HepG2 (cell line): ENCODE measurements around the gene SNAPIN. TPM values are rescaled to one million over a fixed set of nuclear protein-coding genes. Genes with fewer than 3 reads are reported as not detected.

Experiments
- BHLHE40 ChIP-seq: IDR thresholded peaks from 2 replicates; pipeline ENCODE4 v1.6.1; 2011; ENCODE audit warnings: low read length, improper control_type of control experiment
- HMG20A ChIP-seq: IDR thresholded peaks from 2 replicates; pipeline ENCODE4 v1.6.1; 2016; ENCODE audit warnings: borderline replicate concordance
- MBNL3 ChIP-seq: fragments of 250-450 bp; sonication (Bioruptor Pico); conservative IDR thresholded peaks from 2 replicates; pipeline ENCODE4 v1.8.0; 2022; ENCODE audit warnings: mild to moderate bottlenecking, inconsistent platforms
- NR1H2 ChIP-seq: sonication (generic); formaldehyde crosslinking; IDR thresholded peaks from 2 replicates; pipeline ENCODE4 v1.8.1; 2022; ENCODE audit warnings: low read depth, missing genetic modification reagents, borderline replicate concordance
- NRL ChIP-seq: sonication (generic); formaldehyde crosslinking; IDR thresholded peaks from 2 replicates; pipeline ENCODE4 v1.5.0; 2020; ENCODE audit warnings: missing genetic modification reagents, mild to moderate bottlenecking, moderate library complexity, borderline replicate concordance
- SMAD1 ChIP-seq: sonication (generic); formaldehyde crosslinking; IDR thresholded peaks from 2 replicates; pipeline ENCODE4 v1.4.0; 2020; ENCODE audit warnings: missing genetic modification reagents, low read depth, mild to moderate bottlenecking, borderline replicate concordance
- SRSF9 ChIP-seq: fragments of 200-400 bp; formaldehyde crosslinking; IDR thresholded peaks from 2 replicates; pipeline ENCODE4 v1.6.1; 2018; ENCODE audit warnings: borderline replicate concordance, mild to moderate bottlenecking, low read depth, low read length; ENCODE audit not compliant: insufficient read depth, poor library complexity, severe bottlenecking
- TCF7L2 ChIP-seq: IDR thresholded peaks from 2 replicates; pipeline ENCODE4 v1.6.1; 2011; ENCODE audit warnings: mild to moderate bottlenecking, low read depth, low read length, moderate library complexity
- ZKSCAN1 ChIP-seq: fragments of 150-350 bp; IDR thresholded peaks from 2 replicates; pipeline ENCODE4 v1.6.1; 2014; ENCODE audit warnings: low read length
- ZMAT3 ChIP-seq: sonication (generic); formaldehyde crosslinking; conservative IDR thresholded peaks from 2 replicates; pipeline ENCODE4 v1.7.0; 2021; ENCODE audit warnings: missing genetic modification reagents
- ZNF3 ChIP-seq: IDR thresholded peaks from 2 replicates; pipeline ENCODE4 v1.7.0; 2017; ENCODE audit warnings: inconsistent platforms
- ZNF496 ChIP-seq: sonication (generic); formaldehyde crosslinking; IDR thresholded peaks from 2 replicates; pipeline ENCODE4 v1.8.1; 2023; ENCODE audit warnings: mild to moderate bottlenecking, moderate library complexity, missing genetic modification reagents; ENCODE audit not compliant: insufficient replicate concordance
- ZNF883 ChIP-seq: sonication (generic); formaldehyde crosslinking; IDR thresholded peaks from 2 replicates; pipeline ENCODE4 v1.5.1; 2020; ENCODE audit warnings: mild to moderate bottlenecking, missing genetic modification reagents; ENCODE audit errors: not compliant biosample characterization
- polyA plus RNA-seq, 8 experiments: library from polyadenylated mRNA; depleted of rRNA in 3 of 8; stranded (reverse) in 7 of 8; unstranded in 1 of 8; fragments of >200 nt; fragmentation: Illumina TruSeq in 4 of 8; extraction: Trizol in 4 of 8; gene quantifications; 2 replicates each; pipeline versions ENCODE4 v1.2.1 to v1.2.3, GENCODE V29; 2011 to 2016; ENCODE audit warnings: low read depth in 4 of 8, missing spikeins in 1 of 8, mixed read lengths in 1 of 8; ENCODE audit not compliant: insufficient read depth in 1 of 8
- total RNA-seq, 5 experiments: library from RNA; depleted of rRNA; stranded (reverse); fragments of >200 nt; fragmentation: Illumina TruSeq; extraction: Trizol; gene quantifications; 2 replicates each; pipeline ENCODE4 v1.2.3, GENCODE V29; 2016; ENCODE audit warnings: low read depth in 1 of 5
- TF ChIP-seq, protein P1 (sequence below): sonication (generic); formaldehyde crosslinking; IDR thresholded peaks from 2 replicates; pipeline ENCODE4 v1.4.0; 2020; ENCODE audit warnings: mild to moderate bottlenecking, missing genetic modification reagents
- TF ChIP-seq, protein P2 (sequence below): sonication (generic); formaldehyde crosslinking; IDR thresholded peaks from 2 replicates; pipeline ENCODE4 v1.5.0; 2020; ENCODE audit warnings: missing genetic modification reagents, mild to moderate bottlenecking, borderline replicate concordance
- TF ChIP-seq, protein P3 (sequence below): sonication (generic); formaldehyde crosslinking; IDR thresholded peaks from 2 replicates; pipeline ENCODE4 v1.4.0; 2020; ENCODE audit warnings: missing genetic modification reagents

Gene SNAPIN
- total and polyA plus RNA-seq, 2 of the 13 experiments (the other 11 are each of a cell fraction or from before 2014, with no cell fraction given) = 23.9 to 25.7 TPM

DNA sequence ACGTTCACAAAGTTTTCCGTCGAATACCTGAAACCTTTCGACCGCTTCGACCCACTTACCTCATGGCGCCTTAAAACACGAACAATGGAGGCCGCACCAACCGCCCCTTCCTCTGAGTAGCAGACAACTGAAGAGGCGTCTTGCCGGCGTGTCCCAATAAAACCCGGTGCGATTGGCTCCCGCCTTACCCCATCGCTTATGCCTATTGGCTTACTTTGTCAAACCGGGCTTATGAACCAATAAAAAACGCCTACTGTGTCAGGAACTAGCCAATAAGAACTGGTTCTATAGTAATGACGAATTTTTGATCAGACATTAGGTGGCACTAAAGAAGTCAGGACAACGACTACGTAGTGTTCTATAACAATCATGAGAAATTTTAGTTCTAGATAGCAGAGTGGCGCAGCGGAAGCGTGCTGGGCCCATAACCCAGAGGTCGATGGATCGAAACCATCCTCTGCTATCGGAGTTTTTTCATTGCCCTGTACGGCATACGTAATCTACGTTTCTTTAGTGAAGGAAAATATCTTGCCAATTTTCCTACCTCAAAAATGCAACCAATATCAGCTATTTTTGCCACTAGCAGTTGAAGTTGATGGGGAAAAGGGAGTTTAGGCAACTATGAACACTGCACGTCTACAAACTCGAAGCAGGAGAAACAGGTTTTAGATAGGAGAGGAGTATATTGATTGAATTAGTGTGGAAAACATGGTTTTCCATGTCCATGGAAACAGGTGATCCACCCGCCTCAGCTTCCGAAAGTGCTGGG is 12.5 kb downstream of the SNAPIN start, which contains the start of gene ILF2 (continued):
- TF ChIP-seq, protein P1, sequence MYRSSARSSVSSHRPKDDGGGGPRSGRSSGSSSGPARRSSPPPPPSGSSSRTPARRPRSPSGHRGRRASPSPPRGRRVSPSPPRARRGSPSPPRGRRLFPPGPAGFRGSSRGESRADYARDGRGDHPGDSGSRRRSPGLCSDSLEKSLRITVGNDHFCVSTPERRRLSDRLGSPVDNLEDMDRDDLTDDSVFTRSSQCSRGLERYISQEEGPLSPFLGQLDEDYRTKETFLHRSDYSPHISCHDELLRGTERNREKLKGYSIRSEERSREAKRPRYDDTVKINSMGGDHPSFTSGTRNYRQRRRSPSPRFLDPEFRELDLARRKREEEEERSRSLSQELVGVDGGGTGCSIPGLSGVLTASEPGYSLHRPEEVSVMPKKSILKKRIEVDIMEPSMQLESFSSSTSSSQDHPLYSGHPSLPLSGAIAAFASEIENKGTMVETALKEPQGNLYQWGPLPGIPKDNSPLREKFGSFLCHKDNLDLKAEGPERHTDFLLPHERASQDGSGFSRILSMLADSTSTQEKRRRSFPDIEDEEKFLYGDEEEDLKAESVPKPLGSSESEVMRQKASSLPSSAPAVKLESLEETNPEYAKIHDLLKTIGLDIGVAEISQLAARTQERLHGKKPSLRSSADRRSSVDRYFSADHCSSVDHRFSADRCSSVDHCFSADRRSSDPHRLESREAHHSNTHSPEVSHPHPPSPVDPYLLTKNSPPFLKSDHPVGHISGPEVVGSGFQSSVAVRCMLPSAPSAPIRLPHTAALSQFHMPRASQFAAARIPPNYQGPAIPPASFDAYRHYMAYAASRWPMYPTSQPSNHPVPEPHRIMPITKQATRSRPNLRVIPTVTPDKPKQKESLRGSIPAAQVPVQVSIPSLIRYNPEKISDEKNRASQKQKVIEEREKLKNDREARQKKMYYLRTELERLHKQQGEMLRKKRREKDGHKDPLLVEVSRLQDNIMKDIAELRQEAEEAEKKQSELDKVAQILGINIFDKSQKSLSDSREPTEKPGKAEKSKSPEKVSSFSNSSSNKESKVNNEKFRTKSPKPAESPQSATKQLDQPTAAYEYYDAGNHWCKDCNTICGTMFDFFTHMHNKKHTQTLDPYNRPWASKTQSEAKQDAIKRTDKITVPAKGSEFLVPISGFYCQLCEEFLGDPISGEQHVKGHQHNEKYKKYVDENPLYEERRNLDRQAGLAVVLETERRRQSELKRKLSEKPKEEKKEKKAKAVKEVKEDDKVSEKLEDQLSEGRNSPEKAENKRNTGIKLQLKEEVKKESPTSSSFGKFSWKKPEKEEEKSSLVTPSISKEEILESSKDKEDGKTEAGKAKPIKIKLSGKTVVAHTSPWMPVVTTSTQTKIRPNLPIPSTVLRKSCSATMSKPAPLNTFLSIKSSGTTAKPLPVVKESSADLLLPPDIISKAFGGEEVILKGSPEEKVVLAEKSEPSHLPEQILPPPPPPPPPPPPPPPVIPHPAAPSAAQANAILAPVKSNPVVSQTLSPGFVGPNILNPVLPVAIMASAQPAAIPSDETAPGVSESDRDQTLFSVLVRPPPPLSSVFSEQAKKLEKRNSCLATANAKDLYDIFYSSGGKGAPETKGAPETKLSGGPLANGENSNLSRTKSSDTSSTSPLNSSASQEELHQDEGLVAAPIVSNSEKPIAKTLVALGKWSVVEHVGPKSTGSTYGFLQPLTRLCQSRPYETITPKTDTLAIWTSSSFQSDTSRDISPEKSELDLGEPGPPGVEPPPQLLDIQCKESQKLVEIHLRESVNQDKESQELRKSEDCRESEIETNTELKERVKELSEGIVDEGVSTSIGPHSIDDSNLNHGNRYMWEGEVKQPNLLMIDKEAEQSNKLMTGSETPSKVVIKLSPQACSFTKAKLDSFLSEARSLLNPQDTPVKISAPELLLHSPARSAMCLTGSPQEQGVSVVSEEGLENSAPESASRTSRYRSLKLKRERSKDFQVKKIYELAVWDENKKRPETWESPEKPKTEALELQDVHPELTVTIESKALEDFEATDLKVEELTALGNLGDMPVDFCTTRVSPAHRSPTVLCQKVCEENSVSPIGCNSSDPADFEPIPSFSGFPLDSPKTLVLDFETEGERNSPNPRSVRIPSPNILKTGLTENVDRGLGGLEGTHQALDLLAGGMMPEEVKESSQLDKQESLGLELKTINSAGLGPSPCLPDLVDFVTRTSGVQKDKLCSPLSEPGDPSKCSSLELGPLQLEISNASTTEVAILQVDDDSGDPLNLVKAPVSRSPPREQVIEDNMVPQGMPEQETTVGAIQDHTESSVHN (CRISPR knock-in tag) = no peak
- TF ChIP-seq HMG20A (CRISPR knock-in tag) (no peak), ZNF883 (CRISPR knock-in tag) (peak; percentile 26), ZMAT3 (CRISPR knock-in tag) (peak; percentile 68; the same call in 1 of the 2 replicates), SMAD1 (CRISPR knock-in tag) (no peak), TCF7L2 (no peak), SRSF9 (no peak), NR1H2 (no peak), NRL (CRISPR knock-in tag) (no peak), ZNF496 (CRISPR knock-in tag) (no peak), ZNF3 (CRISPR knock-in tag) (no peak), MBNL3 (CRISPR knock-in tag) (no peak), BHLHE40 (no peak), ZKSCAN1 (peak; percentile 69)
- TF ChIP-seq, protein P2, sequence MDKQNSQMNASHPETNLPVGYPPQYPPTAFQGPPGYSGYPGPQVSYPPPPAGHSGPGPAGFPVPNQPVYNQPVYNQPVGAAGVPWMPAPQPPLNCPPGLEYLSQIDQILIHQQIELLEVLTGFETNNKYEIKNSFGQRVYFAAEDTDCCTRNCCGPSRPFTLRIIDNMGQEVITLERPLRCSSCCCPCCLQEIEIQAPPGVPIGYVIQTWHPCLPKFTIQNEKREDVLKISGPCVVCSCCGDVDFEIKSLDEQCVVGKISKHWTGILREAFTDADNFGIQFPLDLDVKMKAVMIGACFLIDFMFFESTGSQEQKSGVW (CRISPR knock-in tag) = no peak
- TF ChIP-seq, protein P3, sequence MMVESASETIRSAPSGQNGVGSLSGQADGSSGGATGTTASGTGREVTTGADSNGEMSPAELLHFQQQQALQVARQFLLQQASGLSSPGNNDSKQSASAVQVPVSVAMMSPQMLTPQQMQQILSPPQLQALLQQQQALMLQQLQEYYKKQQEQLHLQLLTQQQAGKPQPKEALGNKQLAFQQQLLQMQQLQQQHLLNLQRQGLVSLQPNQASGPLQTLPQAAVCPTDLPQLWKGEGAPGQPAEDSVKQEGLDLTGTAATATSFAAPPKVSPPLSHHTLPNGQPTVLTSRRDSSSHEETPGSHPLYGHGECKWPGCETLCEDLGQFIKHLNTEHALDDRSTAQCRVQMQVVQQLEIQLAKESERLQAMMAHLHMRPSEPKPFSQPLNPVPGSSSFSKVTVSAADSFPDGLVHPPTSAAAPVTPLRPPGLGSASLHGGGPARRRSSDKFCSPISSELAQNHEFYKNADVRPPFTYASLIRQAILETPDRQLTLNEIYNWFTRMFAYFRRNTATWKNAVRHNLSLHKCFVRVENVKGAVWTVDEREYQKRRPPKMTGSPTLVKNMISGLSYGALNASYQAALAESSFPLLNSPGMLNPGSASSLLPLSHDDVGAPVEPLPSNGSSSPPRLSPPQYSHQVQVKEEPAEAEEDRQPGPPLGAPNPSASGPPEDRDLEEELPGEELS = no peak
